ENCODE measurements around the gene CISD3.
A peak's percentile ranks its signal among the peaks of the same experiment; 100 is the strongest.

Gene CISD3, protein sequence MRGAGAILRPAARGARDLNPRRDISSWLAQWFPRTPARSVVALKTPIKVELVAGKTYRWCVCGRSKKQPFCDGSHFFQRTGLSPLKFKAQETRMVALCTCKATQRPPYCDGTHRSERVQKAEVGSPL

DNA sequence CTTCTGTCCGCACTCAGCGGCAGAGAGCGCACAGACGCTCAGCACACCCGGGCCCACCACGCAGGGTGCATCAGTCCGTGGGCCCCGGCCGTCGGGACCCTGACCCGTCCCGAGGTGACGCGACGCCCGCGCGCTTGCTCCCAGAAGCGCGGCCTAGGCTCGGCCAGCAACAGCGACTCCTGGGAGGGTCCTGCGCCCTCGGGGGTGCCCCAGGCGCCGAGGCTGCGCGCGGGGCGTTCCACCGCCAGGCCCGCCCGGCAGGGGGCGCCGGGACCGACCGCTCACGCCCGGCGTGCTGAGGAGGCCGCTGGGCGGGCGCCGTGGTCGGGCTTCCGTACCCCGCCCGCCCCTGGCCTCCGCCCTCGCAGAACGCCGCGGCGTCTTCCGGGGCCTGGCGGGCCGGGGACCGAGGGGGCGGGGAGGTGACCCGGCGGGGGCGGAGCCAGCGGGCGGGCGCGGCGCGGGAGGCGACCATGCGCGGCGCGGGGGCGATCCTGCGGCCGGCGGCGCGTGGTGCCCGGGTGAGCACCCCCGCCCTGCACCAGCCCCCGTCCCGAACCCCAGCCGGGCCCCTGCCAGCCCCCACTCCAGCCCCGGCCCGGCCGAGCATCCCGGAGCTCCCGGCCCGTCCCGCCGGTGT, at the start of gene CISD3:
Gene CISD3 (plus strand): TSS at position 456 of the 640 bp plus-strand sequence. CDS start 18 bp downstream, at position 474.
- peak; percentile 70 to 83 (median 71) for DNase-seq (ENCODE audit: low read depth in 2 of 3, low spot score in 2 of 3)

GRCh38 chr17:38681096-38681495, 49.0 kb upstream of the CISD3 start:
- DNase-seq (ENCODE audit: low read depth in 2 of 3, low spot score in 2 of 3), result no peak

DNA sequence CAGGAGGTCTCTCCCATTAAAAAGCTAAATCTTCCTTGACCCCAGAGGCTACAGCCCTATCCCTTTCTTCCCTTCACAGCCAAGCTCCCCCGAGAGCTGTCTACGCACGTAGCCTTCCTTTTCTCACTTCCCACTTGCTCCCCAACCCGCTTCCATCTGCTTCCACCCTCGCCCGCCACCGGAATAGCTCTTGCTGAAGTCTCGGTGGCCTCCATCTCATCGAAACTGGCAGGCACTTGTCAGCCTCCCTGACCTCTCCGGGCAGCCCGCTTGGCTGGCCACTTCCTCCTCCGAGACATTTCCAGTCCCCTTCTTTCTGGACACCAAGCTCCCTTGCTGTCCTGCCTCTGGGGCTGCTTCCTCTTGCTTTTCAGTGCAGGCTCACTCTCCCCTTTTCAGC, 44.6 kb upstream of the CISD3 start:
- DNase-seq (ENCODE audit: low read depth in 2 of 3, low spot score in 2 of 3), result no peak

- DNase-seq (ENCODE audit: low read depth in 2 of 3, low spot score in 2 of 3), result no peak
Observed at GRCh38 chr17:38687286-38687685, 42.9 kb upstream of the CISD3 start.

DNA sequence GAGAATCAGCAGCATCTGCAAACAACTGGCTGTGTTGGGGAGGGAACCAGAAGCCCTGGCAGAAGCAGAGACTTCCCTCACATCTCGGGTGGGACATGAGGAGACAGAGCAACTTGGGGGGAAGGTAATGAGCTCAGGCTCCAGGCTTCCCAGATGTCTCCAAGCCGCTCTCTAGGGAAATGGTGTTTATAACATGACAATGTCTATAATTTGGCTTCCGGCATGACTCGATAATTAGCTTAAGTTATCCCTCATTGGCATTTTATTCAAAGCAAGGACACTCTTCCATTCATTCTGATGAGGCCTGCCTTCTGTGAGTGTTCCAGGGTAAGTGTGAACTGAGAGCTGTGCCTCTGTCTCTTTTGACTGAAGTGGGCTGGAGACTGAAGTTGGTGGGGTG, 39.8 kb upstream of the CISD3 start:
- no peak for DNase-seq (ENCODE audit: low read depth in 2 of 3, low spot score in 2 of 3)

GRCh38 chr17:38691154-38691553, 39.0 kb upstream of the CISD3 start:
- DNase-seq (ENCODE audit: low read depth in 2 of 3, low spot score in 2 of 3), result no peak

- no peak for DNase-seq (ENCODE audit: low read depth in 2 of 3, low spot score in 2 of 3)
Observed at GRCh38 chr17:38693700-38694329, 36.3 kb upstream of the CISD3 start.

GRCh38 chr17:38697061-38697820, 32.9 kb upstream of the CISD3 start:
- DNase-seq (ENCODE audit: low read depth in 2 of 3, low spot score in 2 of 3), result no peak

DNA sequence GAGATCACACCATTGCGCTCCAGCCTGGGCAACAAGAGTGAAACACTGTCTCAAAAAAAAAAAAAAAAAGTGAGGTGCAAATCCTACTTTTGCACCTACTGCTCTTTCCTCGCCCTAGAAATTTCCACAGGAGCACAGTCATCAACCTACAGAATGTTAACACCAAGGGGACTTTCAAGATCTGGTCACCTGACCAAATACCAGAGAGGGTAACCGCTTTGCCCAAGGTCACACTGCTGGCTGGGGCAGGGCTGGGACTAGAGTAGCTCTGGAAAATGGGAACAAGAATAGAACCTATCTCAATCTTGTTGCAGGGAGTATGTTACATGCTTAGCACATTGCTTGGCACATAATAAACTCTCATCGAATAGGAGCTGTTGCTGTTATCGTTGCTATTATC, 31.4 kb upstream of the CISD3 start:
- DNase-seq (ENCODE audit: low read depth in 2 of 3, low spot score in 2 of 3), result no peak

DNA sequence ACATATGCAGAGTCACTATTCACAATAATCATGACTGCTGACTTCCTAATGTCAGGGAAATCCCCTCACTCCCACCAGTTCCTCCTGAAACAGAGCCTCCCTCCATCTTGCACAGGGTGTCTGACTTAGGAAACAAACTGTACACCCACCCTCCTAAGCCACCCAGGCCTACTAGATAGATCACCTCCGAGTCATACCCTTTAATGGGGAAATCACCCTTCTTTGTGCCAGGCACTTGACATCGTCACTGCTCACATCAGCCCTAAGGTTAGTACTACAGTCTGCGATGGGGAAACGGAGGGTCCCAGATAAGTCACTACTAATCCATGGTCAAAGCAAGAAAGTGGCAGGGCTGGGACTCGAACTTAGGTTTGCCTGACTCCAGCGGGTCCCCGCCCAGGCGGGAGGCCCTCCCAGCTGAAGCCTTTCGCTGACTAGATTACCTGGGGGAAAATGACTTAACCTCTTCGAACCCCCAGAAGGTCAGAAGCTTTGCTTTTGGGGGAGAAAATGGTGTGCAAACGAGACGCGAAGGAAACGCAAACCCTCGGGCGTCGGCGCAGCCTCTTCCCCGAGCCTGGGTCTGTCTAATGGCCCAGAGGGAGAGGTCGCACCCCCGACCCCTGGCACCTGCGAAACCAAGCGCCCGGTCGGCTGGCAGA, 28.5 kb upstream of the CISD3 start:
- peak; percentile 65 to 75 (median 71) for DNase-seq (ENCODE audit: low read depth in 2 of 3, low spot score in 2 of 3)

DNA sequence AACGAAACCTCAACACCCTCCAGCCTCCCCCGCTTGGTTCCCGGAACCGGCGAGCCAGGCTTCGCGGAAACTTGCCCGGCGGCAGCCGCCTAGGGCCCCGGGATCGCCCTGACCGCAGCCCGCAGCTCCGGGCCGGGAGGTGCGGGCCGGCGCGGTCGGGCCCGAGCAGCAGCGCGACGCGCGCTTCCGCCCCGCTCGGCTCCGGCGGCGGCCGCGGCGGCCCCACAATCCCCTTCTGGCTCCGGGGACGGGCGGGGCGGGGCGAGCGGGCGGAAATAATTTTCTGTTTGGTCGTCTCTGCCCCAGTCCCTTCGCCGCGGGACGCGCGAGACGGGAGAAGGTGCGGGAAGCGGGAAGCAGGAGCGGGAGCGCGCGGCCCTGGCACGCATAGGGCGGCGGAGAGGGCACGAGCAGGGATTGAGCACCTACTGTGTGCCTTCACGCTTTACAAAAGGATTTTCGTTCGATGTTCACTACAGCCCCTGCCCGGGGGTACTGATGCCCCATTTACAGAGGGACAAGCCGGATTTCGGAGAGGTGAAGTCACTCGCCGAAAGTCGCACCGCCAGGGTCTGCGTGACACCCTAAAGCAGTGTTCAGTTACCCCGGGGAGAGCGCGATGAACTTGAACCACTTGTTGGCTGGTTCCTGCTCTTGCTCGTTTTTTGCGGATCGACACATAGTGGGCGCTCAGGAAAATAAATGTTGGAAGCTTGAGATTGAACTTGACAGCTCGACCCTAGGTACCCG, 27.8 kb upstream of the CISD3 start:
- peak; percentile 58 to 66 (median 65) for DNase-seq (ENCODE audit: low read depth in 2 of 3, low spot score in 2 of 3)

GRCh38 chr17:38702916-38703741, 27.0 kb upstream of the CISD3 start:
- peak in 1 of 3 experiments; percentile 29 for DNase-seq (ENCODE audit: low read depth in 2 of 3, low spot score in 2 of 3)

- peak; percentile 69 to 76 (median 70) for DNase-seq (ENCODE audit: low read depth in 2 of 3, low spot score in 2 of 3)
Observed at GRCh38 chr17:38703742-38704605, 26.2 kb upstream of the CISD3 start.

DNA sequence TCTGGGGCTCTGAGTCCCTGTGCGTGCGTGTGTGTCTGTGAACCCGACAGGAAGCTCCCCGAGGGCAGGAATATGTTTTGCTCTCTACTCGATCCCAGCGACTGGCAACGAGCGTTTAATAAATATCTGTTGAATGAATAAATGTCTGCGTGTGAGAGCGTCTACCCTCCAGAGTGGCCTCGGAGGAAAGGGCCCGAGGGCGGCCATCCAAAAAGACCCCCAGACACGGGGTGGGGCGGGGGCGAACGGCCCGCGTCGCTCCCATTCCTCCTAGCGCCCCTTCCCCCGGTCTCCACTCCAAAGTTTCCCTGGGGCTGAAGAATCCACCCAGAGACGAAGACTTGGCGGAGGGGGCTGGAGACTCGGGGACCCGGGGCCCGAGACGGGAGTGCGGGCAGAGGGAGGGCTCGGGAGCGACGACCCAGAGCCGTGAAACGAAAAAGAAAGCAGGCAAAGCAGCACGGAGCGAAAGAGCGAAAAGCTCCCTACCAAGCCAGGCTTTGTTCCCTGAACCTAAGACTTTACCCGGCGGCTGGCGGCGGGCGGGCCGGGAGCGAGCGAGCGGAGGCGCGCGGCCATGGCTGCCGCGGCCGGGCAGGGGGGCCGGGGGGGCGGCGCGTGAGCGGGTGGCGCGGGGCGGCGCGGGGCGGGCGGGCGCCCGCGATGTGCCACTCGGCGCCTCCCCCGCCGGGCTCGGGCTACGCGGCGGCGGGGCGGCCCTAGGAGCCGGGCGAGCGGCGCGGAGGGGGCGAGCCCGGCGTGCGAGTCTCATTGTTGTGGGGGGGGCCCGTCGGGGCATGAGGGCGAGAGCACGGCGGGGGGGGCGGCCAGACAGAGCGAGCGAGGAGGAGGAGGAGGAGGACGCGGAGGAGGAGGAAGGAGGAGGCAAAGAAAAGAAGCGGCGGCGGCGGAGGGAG, 25.3 kb upstream of the CISD3 start, which contains the start of gene MLLT6:
Gene MLLT6 (plus strand): TSS at position 668 of the 917 bp plus-strand sequence. CDS start 360 bp downstream, outside the sequence.
- peak in 1 of 3 experiments; percentile 42 for DNase-seq (ENCODE audit: low read depth in 2 of 3, low spot score in 2 of 3)

GRCh38 chr17:38705523-38705802, 24.7 kb upstream of the CISD3 start:
- DNase-seq (ENCODE audit: low read depth in 2 of 3, low spot score in 2 of 3), result no peak

- DNase-seq (ENCODE audit: low read depth in 2 of 3, low spot score in 2 of 3), result no peak
Observed at GRCh38 chr17:38705803-38706504, 24.2 kb upstream of the CISD3 start.

Measured in activated CD8-positive, alpha-beta memory T cell treated with anti-CD3 and anti-CD28 coated beads for 48 hours (primary cell).